ENCODE data around the gene CNTN6. TPM values are rescaled to one million over a fixed set of nuclear protein-coding genes. Genes with fewer than 3 reads are reported as not detected.

Gene CNTN6
- polyA plus RNA-seq, 1 of the 3 experiments (the other 2 are of a cell fraction) = 0.02 TPM

DNA sequence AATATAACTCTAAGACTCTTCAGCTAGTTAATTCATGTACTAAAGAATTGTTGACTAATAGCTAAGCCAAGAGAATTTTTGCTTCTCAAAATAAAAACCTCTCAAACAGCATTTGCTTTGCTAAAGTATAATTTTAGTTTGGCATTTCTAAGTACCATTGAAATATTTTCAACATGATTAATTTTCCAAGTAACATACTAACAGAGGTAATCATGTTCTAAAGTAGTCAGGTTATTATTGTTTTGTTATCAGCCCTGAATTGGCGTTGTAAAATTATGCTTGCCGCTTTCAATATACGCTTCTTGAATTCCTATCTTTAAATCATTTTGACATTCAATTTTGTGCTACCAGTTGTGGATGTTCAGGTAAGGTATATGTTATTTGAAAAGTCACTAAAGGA is 134.3 kb downstream of the CNTN6 start (continued):
- TF ChIP-seq, protein P1, sequence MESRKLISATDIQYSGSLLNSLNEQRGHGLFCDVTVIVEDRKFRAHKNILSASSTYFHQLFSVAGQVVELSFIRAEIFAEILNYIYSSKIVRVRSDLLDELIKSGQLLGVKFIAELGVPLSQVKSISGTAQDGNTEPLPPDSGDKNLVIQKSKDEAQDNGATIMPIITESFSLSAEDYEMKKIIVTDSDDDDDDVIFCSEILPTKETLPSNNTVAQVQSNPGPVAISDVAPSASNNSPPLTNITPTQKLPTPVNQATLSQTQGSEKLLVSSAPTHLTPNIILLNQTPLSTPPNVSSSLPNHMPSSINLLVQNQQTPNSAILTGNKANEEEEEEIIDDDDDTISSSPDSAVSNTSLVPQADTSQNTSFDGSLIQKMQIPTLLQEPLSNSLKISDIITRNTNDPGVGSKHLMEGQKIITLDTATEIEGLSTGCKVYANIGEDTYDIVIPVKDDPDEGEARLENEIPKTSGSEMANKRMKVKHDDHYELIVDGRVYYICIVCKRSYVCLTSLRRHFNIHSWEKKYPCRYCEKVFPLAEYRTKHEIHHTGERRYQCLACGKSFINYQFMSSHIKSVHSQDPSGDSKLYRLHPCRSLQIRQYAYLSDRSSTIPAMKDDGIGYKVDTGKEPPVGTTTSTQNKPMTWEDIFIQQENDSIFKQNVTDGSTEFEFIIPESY (IDR thresholded peaks at IDR 0.05; ENCODE audit: borderline replicate concordance, low read depth) = no peak
- TF ChIP-seq SIN3A (IDR thresholded peaks at IDR 0.05; ENCODE audit: borderline replicate concordance, low read depth, low read length) (no peak), EZH2phosphoT487 (IDR thresholded peaks at IDR 0.05; ENCODE audit: borderline replicate concordance, low read depth) (no peak), FOXJ3 (CRISPR knock-in tag; IDR thresholded peaks at IDR 0.05) (no peak), NFIC (IDR thresholded peaks at IDR 0.05; ENCODE audit: borderline replicate concordance) (no peak), MXI1 (IDR thresholded peaks at IDR 0.05; ENCODE audit: low read depth, low read length) (no peak), RXRA (IDR thresholded peaks at IDR 0.05; ENCODE audit: borderline replicate concordance, low read depth) (no peak)
- TF ChIP-seq, protein P2, sequence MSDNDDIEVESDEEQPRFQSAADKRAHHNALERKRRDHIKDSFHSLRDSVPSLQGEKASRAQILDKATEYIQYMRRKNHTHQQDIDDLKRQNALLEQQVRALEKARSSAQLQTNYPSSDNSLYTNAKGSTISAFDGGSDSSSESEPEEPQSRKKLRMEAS (IDR thresholded peaks at IDR 0.05; ENCODE audit: low read depth) = no peak

DNA sequence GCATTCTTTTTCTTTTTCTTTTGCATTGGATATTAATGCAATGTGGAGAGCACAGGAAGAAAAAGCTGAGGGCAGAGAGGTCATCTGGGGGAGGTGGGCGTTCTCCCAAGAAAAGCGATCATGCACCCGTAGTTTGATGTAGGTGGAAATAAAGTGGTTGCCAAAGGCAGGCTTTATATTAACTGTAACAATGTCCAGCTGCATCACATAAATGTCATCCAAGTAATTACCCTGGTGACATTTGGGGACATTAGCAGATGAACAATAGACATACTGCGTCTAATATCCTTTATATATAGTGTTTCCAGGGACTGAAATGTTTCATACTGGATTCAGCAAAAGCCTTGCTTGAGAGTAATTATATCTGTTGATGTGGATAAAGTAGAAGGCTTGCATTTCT is 135.5 kb downstream of the CNTN6 start:
- Histone ChIP-seq H3K36me3 (replicated peaks in 1 of 2; ENCODE audit: control insufficient read depth in 1 of 2, insufficient read depth in 2 of 2, low read length in 1 of 2) (no peaks in the 10 kb centered on the region), H3K27ac (ENCODE audit: low read depth in 2 of 2, low read length in 1 of 2) (peak overlapping the region in 1 of 2 experiments; percentile 81; a peak in 2 of 4 replicates), H3K9ac (no peak overlapping the region), H3K9me3 (no peaks in the 10 kb centered on the region), H3F3A (replicated peaks; ENCODE audit: insufficient read depth) (no peaks in the 10 kb centered on the region), H3K4me3 (ENCODE audit: low read depth in 2 of 2, low read length in 1 of 2) (no peak overlapping the region), H3K27me3 (ENCODE audit: insufficient read depth) (no peaks in the 10 kb centered on the region), H3K4me1 (ENCODE audit: control insufficient read depth in 1 of 2, insufficient read depth in 2 of 2, low read depth in 1 of 2, low read length in 1 of 2) (peaks cover 0 to 5% of the 10 kb centered on the region in 2 experiments; a peak in 2 of 4 replicates), H3K4me2 (no peak overlapping the region), H3K79me2 (ENCODE audit: insufficient read depth) (no peaks in the 10 kb centered on the region), H2AFZ (ENCODE audit: low read depth) (no peak overlapping the region), H3K9me2 (no peaks in the 10 kb centered on the region), H4K20me1 (ENCODE audit: insufficient read depth) (no peaks in the 10 kb centered on the region)
- WGBS (ENCODE audit: low lambda C conversion rate) = 50% methylated on average over 4 of the region's 4 CpGs
- ChIA-PET CTCF (no interaction called here), POLR2A (no interaction called here)
- peak; percentile 55 for DNase-seq
- no peak for TF ChIP-seq NRF1 (IDR thresholded peaks at IDR 0.05; ENCODE audit: low read depth, low read length)
- peak; percentile 11; the same call in 1 of the 2 replicates for TF ChIP-seq TCF12 (IDR thresholded peaks at IDR 0.05)
- TF ChIP-seq, protein P3, sequence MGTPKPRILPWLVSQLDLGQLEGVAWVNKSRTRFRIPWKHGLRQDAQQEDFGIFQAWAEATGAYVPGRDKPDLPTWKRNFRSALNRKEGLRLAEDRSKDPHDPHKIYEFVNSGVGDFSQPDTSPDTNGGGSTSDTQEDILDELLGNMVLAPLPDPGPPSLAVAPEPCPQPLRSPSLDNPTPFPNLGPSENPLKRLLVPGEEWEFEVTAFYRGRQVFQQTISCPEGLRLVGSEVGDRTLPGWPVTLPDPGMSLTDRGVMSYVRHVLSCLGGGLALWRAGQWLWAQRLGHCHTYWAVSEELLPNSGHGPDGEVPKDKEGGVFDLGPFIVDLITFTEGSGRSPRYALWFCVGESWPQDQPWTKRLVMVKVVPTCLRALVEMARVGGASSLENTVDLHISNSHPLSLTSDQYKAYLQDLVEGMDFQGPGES (IDR thresholded peaks at IDR 0.05; ENCODE audit: low read depth, low read length) = no peak
- 0 out of 2 replicates have a peak, but pooled peaks have one; percentile 70 for TF ChIP-seq RCOR1 (IDR thresholded peaks at IDR 0.05; ENCODE audit: low read length)
- TF ChIP-seq, protein P1 (IDR thresholded peaks at IDR 0.05; ENCODE audit: borderline replicate concordance, low read depth) = no peak
- no peak for TF ChIP-seq JUND (IDR thresholded peaks at IDR 0.05)
- peak; percentile 62 for TF ChIP-seq GATA2 (CRISPR knock-in tag; IDR thresholded peaks at IDR 0.05)
- TF ChIP-seq CHD2 (IDR thresholded peaks at IDR 0.05; ENCODE audit: low read length, partially characterized antibody) = no peak
- no peak for TF ChIP-seq FOSL2 (IDR thresholded peaks at IDR 0.05; ENCODE audit: borderline replicate concordance, low read depth)
- TF ChIP-seq YY1 (IDR thresholded peaks at IDR 0.05; ENCODE audit: low read depth) = no peak
- TF ChIP-seq FOXM1 (IDR thresholded peaks at IDR 0.05; ENCODE audit: low read depth) = no peak
- no peak for TF ChIP-seq RFX5 (IDR thresholded peaks at IDR 0.05; ENCODE audit: low read length)
- TF ChIP-seq ELF1 (IDR thresholded peaks at IDR 0.05) = no peak
- peak; percentile 72; the same call in 1 of the 2 replicates for TF ChIP-seq FOXJ3 (CRISPR knock-in tag; IDR thresholded peaks at IDR 0.05)
- TF ChIP-seq RXRA (IDR thresholded peaks at IDR 0.05; ENCODE audit: borderline replicate concordance, low read depth) = no peak
- TF ChIP-seq SMC3 (IDR thresholded peaks at IDR 0.05; ENCODE audit: low read depth, low read length) = no peak
- no peak for TF ChIP-seq EZH2phosphoT487 (IDR thresholded peaks at IDR 0.05; ENCODE audit: borderline replicate concordance, low read depth)
- TF ChIP-seq, protein P4, sequence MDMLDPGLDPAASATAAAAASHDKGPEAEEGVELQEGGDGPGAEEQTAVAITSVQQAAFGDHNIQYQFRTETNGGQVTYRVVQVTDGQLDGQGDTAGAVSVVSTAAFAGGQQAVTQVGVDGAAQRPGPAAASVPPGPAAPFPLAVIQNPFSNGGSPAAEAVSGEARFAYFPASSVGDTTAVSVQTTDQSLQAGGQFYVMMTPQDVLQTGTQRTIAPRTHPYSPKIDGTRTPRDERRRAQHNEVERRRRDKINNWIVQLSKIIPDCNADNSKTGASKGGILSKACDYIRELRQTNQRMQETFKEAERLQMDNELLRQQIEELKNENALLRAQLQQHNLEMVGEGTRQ (IDR thresholded peaks at IDR 0.05; ENCODE audit: borderline replicate concordance, low read depth, low read length) = no peak
- no peak for TF ChIP-seq MXI1 (IDR thresholded peaks at IDR 0.05; ENCODE audit: low read depth, low read length)
- TF ChIP-seq, protein P5, sequence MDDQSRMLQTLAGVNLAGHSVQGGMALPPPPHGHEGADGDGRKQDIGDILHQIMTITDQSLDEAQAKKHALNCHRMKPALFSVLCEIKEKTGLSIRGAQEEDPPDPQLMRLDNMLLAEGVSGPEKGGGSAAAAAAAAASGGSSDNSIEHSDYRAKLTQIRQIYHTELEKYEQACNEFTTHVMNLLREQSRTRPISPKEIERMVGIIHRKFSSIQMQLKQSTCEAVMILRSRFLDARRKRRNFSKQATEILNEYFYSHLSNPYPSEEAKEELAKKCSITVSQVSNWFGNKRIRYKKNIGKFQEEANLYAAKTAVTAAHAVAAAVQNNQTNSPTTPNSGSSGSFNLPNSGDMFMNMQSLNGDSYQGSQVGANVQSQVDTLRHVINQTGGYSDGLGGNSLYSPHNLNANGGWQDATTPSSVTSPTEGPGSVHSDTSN (IDR thresholded peaks at IDR 0.05) = no peak
- TF ChIP-seq GABPA (IDR thresholded peaks at IDR 0.05; ENCODE audit: low read depth) = no peak
- TF ChIP-seq NFIC (IDR thresholded peaks at IDR 0.05; ENCODE audit: borderline replicate concordance) = no peak
- TF ChIP-seq TAF1 (IDR thresholded peaks at IDR 0.05; ENCODE audit: borderline replicate concordance, low read depth, low read length) = no peak
